ENCODE results near the gene CFAP46. TPM values are rescaled to one million over a fixed set of nuclear protein-coding genes. Genes with fewer than 3 reads are reported as not detected.

CFAP46 gene
- polyA plus RNA-seq, 1 of the 3 experiments (the other 2 are of a cell fraction) = 3.9 TPM

DNA sequence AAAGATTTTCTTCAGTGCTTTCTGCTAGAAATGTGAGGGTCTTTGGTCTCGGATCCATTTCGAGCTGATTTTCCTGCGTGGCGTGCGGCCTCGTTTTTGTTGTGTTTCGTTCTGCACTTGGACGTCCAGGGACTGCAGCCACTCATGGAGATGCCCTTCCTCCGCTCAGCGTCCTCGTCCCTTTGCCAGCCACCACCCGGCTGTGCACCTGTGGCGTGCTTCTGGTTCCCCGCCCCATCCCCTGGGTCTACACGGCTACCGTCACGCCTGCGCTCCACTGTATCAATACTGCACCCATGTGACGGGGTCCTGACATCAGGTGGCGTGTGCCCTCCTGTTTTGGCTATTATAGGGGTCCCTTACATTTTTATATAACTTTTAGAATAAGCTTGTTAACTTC lies 113.7 kb downstream of the CFAP46 start:
- ChIA-PET CTCF (interaction anchor here (0.7 to 1.3 kb wide), 5 partner anchors 9 to 370 kb away, joined by 3 to 7 read pairs (median 3); no protein-coding TSS in a partner anchor), POLR2A (no interaction called here)
- TF ChIP-seq ELF1 (IDR thresholded peaks at IDR 0.05) (no peak), MEF2A (IDR thresholded peaks at IDR 0.05; ENCODE audit: borderline replicate concordance, low read depth) (no peak), EP300 (IDR thresholded peaks at IDR 0.05; ENCODE audit: borderline replicate concordance in 1 of 2, low read depth in 1 of 2, low read length in 1 of 2) (no peak), YY1 (IDR thresholded peaks at IDR 0.05; ENCODE audit: low read depth) (no peak), FOSL2 (IDR thresholded peaks at IDR 0.05; ENCODE audit: borderline replicate concordance, low read depth) (no peak), RAD21 (IDR thresholded peaks at IDR 0.05; ENCODE audit: low read length) (no peak), SMC3 (IDR thresholded peaks at IDR 0.05; ENCODE audit: low read depth, low read length) (no peak), EZH2phosphoT487 (IDR thresholded peaks at IDR 0.05; ENCODE audit: borderline replicate concordance, low read depth) (no peak), ZBTB33 (IDR thresholded peaks at IDR 0.05; ENCODE audit: borderline replicate concordance, low read depth) (no peak), GATA2 (CRISPR knock-in tag; IDR thresholded peaks at IDR 0.05) (no peak), FOXJ3 (CRISPR knock-in tag; IDR thresholded peaks at IDR 0.05) (no peak), NFIC (IDR thresholded peaks at IDR 0.05; ENCODE audit: borderline replicate concordance) (no peak), RCOR1 (IDR thresholded peaks at IDR 0.05; ENCODE audit: low read length) (no peak), RXRA (IDR thresholded peaks at IDR 0.05; ENCODE audit: borderline replicate concordance, low read depth) (no peak), TAF1 (IDR thresholded peaks at IDR 0.05; ENCODE audit: borderline replicate concordance, low read depth, low read length) (no peak), GABPA (IDR thresholded peaks at IDR 0.05; ENCODE audit: low read depth) (no peak)
- TF ChIP-seq, protein P1, sequence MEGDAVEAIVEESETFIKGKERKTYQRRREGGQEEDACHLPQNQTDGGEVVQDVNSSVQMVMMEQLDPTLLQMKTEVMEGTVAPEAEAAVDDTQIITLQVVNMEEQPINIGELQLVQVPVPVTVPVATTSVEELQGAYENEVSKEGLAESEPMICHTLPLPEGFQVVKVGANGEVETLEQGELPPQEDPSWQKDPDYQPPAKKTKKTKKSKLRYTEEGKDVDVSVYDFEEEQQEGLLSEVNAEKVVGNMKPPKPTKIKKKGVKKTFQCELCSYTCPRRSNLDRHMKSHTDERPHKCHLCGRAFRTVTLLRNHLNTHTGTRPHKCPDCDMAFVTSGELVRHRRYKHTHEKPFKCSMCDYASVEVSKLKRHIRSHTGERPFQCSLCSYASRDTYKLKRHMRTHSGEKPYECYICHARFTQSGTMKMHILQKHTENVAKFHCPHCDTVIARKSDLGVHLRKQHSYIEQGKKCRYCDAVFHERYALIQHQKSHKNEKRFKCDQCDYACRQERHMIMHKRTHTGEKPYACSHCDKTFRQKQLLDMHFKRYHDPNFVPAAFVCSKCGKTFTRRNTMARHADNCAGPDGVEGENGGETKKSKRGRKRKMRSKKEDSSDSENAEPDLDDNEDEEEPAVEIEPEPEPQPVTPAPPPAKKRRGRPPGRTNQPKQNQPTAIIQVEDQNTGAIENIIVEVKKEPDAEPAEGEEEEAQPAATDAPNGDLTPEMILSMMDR (IDR thresholded peaks at IDR 0.05) = no peak
- TF ChIP-seq, protein P2, sequence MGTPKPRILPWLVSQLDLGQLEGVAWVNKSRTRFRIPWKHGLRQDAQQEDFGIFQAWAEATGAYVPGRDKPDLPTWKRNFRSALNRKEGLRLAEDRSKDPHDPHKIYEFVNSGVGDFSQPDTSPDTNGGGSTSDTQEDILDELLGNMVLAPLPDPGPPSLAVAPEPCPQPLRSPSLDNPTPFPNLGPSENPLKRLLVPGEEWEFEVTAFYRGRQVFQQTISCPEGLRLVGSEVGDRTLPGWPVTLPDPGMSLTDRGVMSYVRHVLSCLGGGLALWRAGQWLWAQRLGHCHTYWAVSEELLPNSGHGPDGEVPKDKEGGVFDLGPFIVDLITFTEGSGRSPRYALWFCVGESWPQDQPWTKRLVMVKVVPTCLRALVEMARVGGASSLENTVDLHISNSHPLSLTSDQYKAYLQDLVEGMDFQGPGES (IDR thresholded peaks at IDR 0.05; ENCODE audit: low read depth, low read length) = no peak
- TF ChIP-seq, protein P3, sequence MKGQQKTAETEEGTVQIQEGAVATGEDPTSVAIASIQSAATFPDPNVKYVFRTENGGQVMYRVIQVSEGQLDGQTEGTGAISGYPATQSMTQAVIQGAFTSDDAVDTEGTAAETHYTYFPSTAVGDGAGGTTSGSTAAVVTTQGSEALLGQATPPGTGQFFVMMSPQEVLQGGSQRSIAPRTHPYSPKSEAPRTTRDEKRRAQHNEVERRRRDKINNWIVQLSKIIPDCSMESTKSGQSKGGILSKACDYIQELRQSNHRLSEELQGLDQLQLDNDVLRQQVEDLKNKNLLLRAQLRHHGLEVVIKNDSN (IDR thresholded peaks at IDR 0.05; ENCODE audit: borderline replicate concordance, low read depth) = no peak
- TF ChIP-seq, protein P4, sequence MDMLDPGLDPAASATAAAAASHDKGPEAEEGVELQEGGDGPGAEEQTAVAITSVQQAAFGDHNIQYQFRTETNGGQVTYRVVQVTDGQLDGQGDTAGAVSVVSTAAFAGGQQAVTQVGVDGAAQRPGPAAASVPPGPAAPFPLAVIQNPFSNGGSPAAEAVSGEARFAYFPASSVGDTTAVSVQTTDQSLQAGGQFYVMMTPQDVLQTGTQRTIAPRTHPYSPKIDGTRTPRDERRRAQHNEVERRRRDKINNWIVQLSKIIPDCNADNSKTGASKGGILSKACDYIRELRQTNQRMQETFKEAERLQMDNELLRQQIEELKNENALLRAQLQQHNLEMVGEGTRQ (IDR thresholded peaks at IDR 0.05; ENCODE audit: borderline replicate concordance, low read depth, low read length) = no peak
- Histone ChIP-seq H2AFZ (ENCODE audit: low read depth) (no peak overlapping the region), H3K4me1 (ENCODE audit: control insufficient read depth in 1 of 2, insufficient read depth in 2 of 2, low read depth in 1 of 2, low read length in 1 of 2) (no peaks in the 10 kb centered on the region; a peak in 1 of 4 replicates), H3K4me3 (ENCODE audit: low read depth in 2 of 2, low read length in 1 of 2) (no peak overlapping the region), H3K27ac (ENCODE audit: low read depth in 2 of 2, low read length in 1 of 2) (no peak overlapping the region), H3F3A (replicated peaks; ENCODE audit: insufficient read depth) (peaks cover 4% of the 10 kb centered on the region), H3K36me3 (replicated peaks in 1 of 2; ENCODE audit: control insufficient read depth in 1 of 2, insufficient read depth in 2 of 2, low read length in 1 of 2) (no peaks in the 10 kb centered on the region), H3K79me2 (ENCODE audit: insufficient read depth) (no peaks in the 10 kb centered on the region), H3K9ac (no peak overlapping the region), H3K4me2 (no peak overlapping the region), H3K9me3 (no peaks in the 10 kb centered on the region), H3K27me3 (ENCODE audit: insufficient read depth) (no peaks in the 10 kb centered on the region; the same call in 1 of the 2 replicates), H4K20me1 (ENCODE audit: insufficient read depth) (no peaks in the 10 kb centered on the region), H3K9me2 (no peaks in the 10 kb centered on the region)
- WGBS (ENCODE audit: low lambda C conversion rate) = 63% methylated on average over 20 of the region's 20 CpGs
- no peak for DNase-seq
